GM18907 (cell line): Measurements from ENCODE around the gene LPCAT3.
"Not testable (repeated sequence)": the region's sequence is repeated elsewhere in the genome, so short reads cannot be mapped to it uniquely, and the experiment has no call there.

ENCODE experiments used
- ATAC-seq: cut with Tn5 transposase; IDR thresholded peaks from one replicate; pipeline ENCODE4 v1.9.1; 2021; ENCODE audit warnings: mild to moderate bottlenecking, moderate library complexity; ENCODE audit not compliant: unreplicated experiment

The LPCAT3 gene

GRCh38 chr12:7038591-7038990 lies 20.3 kb upstream of the LPCAT3 start:
- ATAC-seq = no peak

- not testable (repeated sequence) for ATAC-seq
Measured at GRCh38 chr12:7037411-7037810, 19.1 kb upstream of the LPCAT3 start.

GRCh38 chr12:7035463-7035862 lies 17.2 kb upstream of the LPCAT3 start:
- ATAC-seq = no peak

GRCh38 chr12:7034464-7034863 lies 16.2 kb upstream of the LPCAT3 start:
- no peak for ATAC-seq

- ATAC-seq = no peak
Measured at GRCh38 chr12:7032990-7033389, 14.7 kb upstream of the LPCAT3 start.

GRCh38 chr12:7031306-7031705 lies 13.0 kb upstream of the LPCAT3 start:
- ATAC-seq = no peak

GRCh38 chr12:7026854-7027253 lies 8.6 kb upstream of the LPCAT3 start:
- ATAC-seq = no peak

GRCh38 chr12:7023114-7023513 lies 4.8 kb upstream of the LPCAT3 start:
- no peak for ATAC-seq

GRCh38 chr12:7021956-7022355 lies 3.7 kb upstream of the LPCAT3 start:
- ATAC-seq = no peak

- no peak for ATAC-seq
Measured at GRCh38 chr12:7019043-7019569, 830 bp upstream of the LPCAT3 start.

- no peak for ATAC-seq
Measured at GRCh38 chr12:7017870-7018349, 366 bp downstream of the LPCAT3 start.

- ATAC-seq = no peak
Measured at GRCh38 chr12:7016958-7017571, 1.2 kb downstream of the LPCAT3 start.

- no peak for ATAC-seq
Measured at GRCh38 chr12:7015555-7016370, 2.5 kb downstream of the LPCAT3 start.

- ATAC-seq = no peak
Measured at GRCh38 chr12:7013101-7013500, 5.2 kb downstream of the LPCAT3 start.

- ATAC-seq = no peak
Measured at GRCh38 chr12:7012024-7012607, 6.2 kb downstream of the LPCAT3 start.

- ATAC-seq = not testable (repeated sequence)
Measured at GRCh38 chr12:7011398-7011797, 6.9 kb downstream of the LPCAT3 start.

GRCh38 chr12:7009512-7009911 lies 8.8 kb downstream of the LPCAT3 start:
- no peak for ATAC-seq

- ATAC-seq = no peak
Measured at GRCh38 chr12:7008864-7009263, 9.4 kb downstream of the LPCAT3 start.

- no peak for ATAC-seq
Measured at GRCh38 chr12:7006639-7007038, 11.6 kb downstream of the LPCAT3 start.

- ATAC-seq = no peak
Measured at GRCh38 chr12:7005311-7005710, 13.0 kb downstream of the LPCAT3 start.

GRCh38 chr12:7004840-7005239 lies 13.4 kb downstream of the LPCAT3 start:
- no peak for ATAC-seq
